GM23338 (cell line): ENCODE data around the gene CCL17. TPM values are rescaled to one million over a fixed set of nuclear protein-coding genes. Genes with fewer than 3 reads are reported as not detected.

ENCODE experiments used
- ATAC-seq: fragments of 200-7000 bp; cut with Tn5 transposase; 3 replicates; pipeline ENCODE4 v1.9.1; 2020
- DNase-seq: peaks from one replicate; pipeline ENCODE4 v3.0.0-alpha.2; 2015; ENCODE audit warnings: low spot score
- H2AFZ ChIP-seq: fragments of 200-600 bp; sonication (generic); 2 replicates; pipeline ENCODE4 v1.8.0; 2016; ENCODE audit warnings: antibody characterized with exemption, mild to moderate bottlenecking, moderate library complexity
- H3F3A ChIP-seq: fragments of 200-600 bp; sonication (generic); replicated peaks from 2 replicates; pipeline ENCODE4 v1.8.0; 2017; ENCODE audit warnings: antibody characterized with exemption, mixed run types, low read depth
- H3K27ac ChIP-seq: fragments of 200-600 bp; sonication (generic); 2 replicates; pipeline ENCODE4 v1.6.1; 2016; ENCODE audit warnings: low read depth
- H3K27me3 ChIP-seq: fragments of 200-600 bp; sonication (generic); 2 replicates; pipeline ENCODE4 v1.8.0; 2016; ENCODE audit warnings: mild to moderate bottlenecking, mixed run types, moderate library complexity; ENCODE audit not compliant: insufficient read depth
- H3K36me3 ChIP-seq: fragments of 200-600 bp; sonication (generic); 2 replicates; pipeline ENCODE4 v1.8.0; 2016; ENCODE audit warnings: mild to moderate bottlenecking; ENCODE audit not compliant: insufficient read depth
- H3K4me1 ChIP-seq: fragments of 200-600 bp; sonication (generic); 2 replicates; pipeline ENCODE4 v1.8.0; 2016; ENCODE audit warnings: mild to moderate bottlenecking, moderate library complexity; ENCODE audit not compliant: insufficient read depth
- H3K4me2 ChIP-seq: fragments of 200-600 bp; sonication (generic); 2 replicates; pipeline ENCODE4 v1.7.1; 2017; ENCODE audit warnings: mixed run types
- H3K4me3 ChIP-seq: fragments of 200-600 bp; sonication (generic); 2 replicates; pipeline ENCODE4 v1.6.1; 2016; ENCODE audit warnings: mixed run types
- H3K79me2 ChIP-seq: fragments of 200-600 bp; sonication (generic); replicated peaks from 2 replicates; pipeline ENCODE4 v1.8.0; 2017; ENCODE audit warnings: mild to moderate bottlenecking; ENCODE audit not compliant: insufficient read depth
- H3K9me2 ChIP-seq: fragments of 200-600 bp; sonication (generic); 2 replicates; pipeline ENCODE4 v1.8.0; 2017; ENCODE audit not compliant: insufficient read depth
- H4K20me1 ChIP-seq: fragments of 200-600 bp; sonication (generic); replicated peaks from 2 replicates; pipeline ENCODE4 v1.8.0; 2017; ENCODE audit warnings: mild to moderate bottlenecking; ENCODE audit not compliant: insufficient read depth
- H3K27ac Mint-ChIP-seq: 2 replicates; pipeline ENCODE4 v1.8.0; 2020; ENCODE audit warnings: inconsistent platforms, mild to moderate bottlenecking, moderate library complexity, mixed read lengths
- H3K27me3 Mint-ChIP-seq: 3 replicates; pipeline ENCODE4 v1.8.0; 2022; ENCODE audit warnings: low read depth, mild to moderate bottlenecking, moderate library complexity, mixed read lengths, inconsistent platforms; ENCODE audit not compliant: insufficient read depth, poor library complexity
- H3K36me3 Mint-ChIP-seq: 3 replicates; pipeline ENCODE4 v1.8.0; 2021; ENCODE audit warnings: low read depth, mild to moderate bottlenecking, inconsistent platforms, moderate library complexity, mixed read lengths
- H3K4me1 Mint-ChIP-seq: 3 replicates; pipeline ENCODE4 v1.8.0; 2020; ENCODE audit warnings: mild to moderate bottlenecking, inconsistent platforms, mixed read lengths
- H3K4me3 Mint-ChIP-seq: 3 replicates; pipeline ENCODE4 v1.8.0; 2021; ENCODE audit warnings: moderate library complexity, mild to moderate bottlenecking, inconsistent platforms, mixed read lengths
- H3K9me3 Mint-ChIP-seq: 3 replicates; pipeline ENCODE4 v1.8.0; 2020; ENCODE audit warnings: moderate library complexity, mild to moderate bottlenecking, inconsistent platforms, mixed read lengths
- CREB1 ChIP-seq: fragments of 250-450 bp; sonication (Bioruptor Pico); IDR thresholded peaks from 2 replicates; pipeline ENCODE4 v1.5.0; 2020; ENCODE audit warnings: low read depth, mild to moderate bottlenecking, moderate library complexity
- EZH2 ChIP-seq: fragments of 200-600 bp; sonication (generic); IDR thresholded peaks from one replicate; pipeline ENCODE4 v1.8.0; 2017; ENCODE audit warnings: antibody characterized with exemption, mild to moderate bottlenecking, low read depth; ENCODE audit not compliant: unreplicated experiment
- EZH2phosphoT487 ChIP-seq: fragments of 200-600 bp; sonication (generic); IDR thresholded peaks from one replicate; pipeline ENCODE4 v1.8.1; 2018; ENCODE audit warnings: antibody characterized with exemption; ENCODE audit not compliant: unreplicated experiment
- JUNB ChIP-seq: IDR thresholded peaks from one replicate; pipeline ENCODE4 v1.6.1; 2016; ENCODE audit warnings: antibody characterized with exemption; ENCODE audit not compliant: unreplicated experiment
- NANOG ChIP-seq: IDR thresholded peaks from 2 replicates; pipeline ENCODE4 v1.6.1; 2016; ENCODE audit warnings: antibody characterized with exemption, borderline replicate concordance
- POLR2AphosphoS5 ChIP-seq: IDR thresholded peaks from 2 replicates; pipeline ENCODE4 v1.6.1; 2016; ENCODE audit warnings: antibody characterized with exemption, low read depth
- STAT1 ChIP-seq: IDR thresholded peaks from one replicate; pipeline ENCODE4 v1.6.1; 2016; ENCODE audit warnings: antibody characterized with exemption; ENCODE audit not compliant: unreplicated experiment
- ZNF114 ChIP-seq: fragments of 250-450 bp; sonication (Bioruptor Pico); IDR thresholded peaks from 2 replicates; pipeline ENCODE4 v1.5.0; 2020; ENCODE audit warnings: mild to moderate bottlenecking, moderate library complexity
- ZNF331 ChIP-seq: fragments of 250-450 bp; sonication (Bioruptor Pico); IDR thresholded peaks from 2 replicates; pipeline ENCODE4 v1.5.0; 2020; ENCODE audit warnings: low read depth, mild to moderate bottlenecking, moderate library complexity
- polyA plus RNA-seq: library from polyadenylated mRNA; unstranded; fragments of >200 nt; fragmentation: Nextera tagmentation; extraction: Ambion mirVana; gene quantifications from 2 replicates; pipeline ENCODE4 v1.2.1, GENCODE V29; 2016
- total RNA-seq: library from RNA; depleted of rRNA; stranded (reverse); fragments of >200 nt; shearing (Covaris generic); gene quantifications from 2 replicates; pipeline ENCODE4 v1.2.3, GENCODE V29; 2014
- TF ChIP-seq, protein P1 (sequence below): IDR thresholded peaks from 2 replicates; pipeline ENCODE4 v1.6.1; 2016; ENCODE audit warnings: antibody characterized with exemption
- TF ChIP-seq, protein P2 (sequence below): IDR thresholded peaks from one replicate; pipeline ENCODE4 v1.6.1; 2018; ENCODE audit warnings: antibody characterized with exemption; ENCODE audit not compliant: unreplicated experiment
- TF ChIP-seq, protein P3 (sequence below), 2 experiments: fragments of 200-600 bp in 1 of 2; sonication (generic) in 1 of 2; conservative IDR thresholded peaks; 2 replicates each; pipeline versions ENCODE4 v1.5.1 to v1.6.1; 2016 to 2017; ENCODE audit warnings: antibody characterized with exemption in 2 of 2, low read depth in 2 of 2, mild to moderate bottlenecking in 2 of 2, moderate library complexity in 1 of 2
- TF ChIP-seq, protein P4 (sequence below): fragments of 250-450 bp; sonication (Bioruptor Pico); IDR thresholded peaks from 2 replicates; pipeline ENCODE4 v1.5.0; 2020; ENCODE audit warnings: mild to moderate bottlenecking, moderate library complexity

The CCL17 gene
- total and polyA plus RNA-seq, 2 experiments from 2014 or later = not detected

DNA sequence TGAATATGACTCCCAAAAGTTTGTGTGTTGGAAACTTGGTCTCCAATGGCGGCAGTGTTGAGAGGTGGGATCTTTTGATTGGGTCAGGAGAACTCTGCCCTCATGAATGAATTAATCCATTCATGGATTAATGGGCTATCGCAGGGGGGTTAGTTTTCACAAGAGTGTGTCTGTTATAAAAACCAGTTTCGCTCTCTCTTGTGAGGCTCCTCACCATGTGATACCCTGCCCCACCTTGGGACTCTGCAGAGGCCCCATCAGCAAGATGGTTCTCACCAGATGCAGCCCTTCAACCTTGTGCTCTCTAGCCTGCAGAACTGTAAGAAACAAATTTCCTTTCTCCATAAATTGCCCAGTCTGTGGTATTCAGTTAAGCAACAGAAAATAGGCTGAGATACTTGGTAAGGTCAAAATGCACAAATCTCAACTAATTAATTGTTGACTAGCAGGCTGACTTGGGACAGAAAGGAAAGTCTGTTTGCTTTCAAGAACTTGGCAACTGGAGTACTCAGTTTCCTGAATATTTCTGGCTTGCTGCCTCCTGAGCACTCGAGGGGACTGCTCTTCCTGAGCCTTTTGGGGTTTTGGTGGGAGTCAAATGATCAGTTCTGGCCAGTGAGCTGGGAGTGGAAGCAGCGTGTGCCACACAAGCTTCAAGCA is 13.8 kb upstream of the CCL17 start:
- H3K4me1 ChIP-seq = no peaks in the 10 kb centered on the region
- TF ChIP-seq ZNF114 (CRISPR knock-in tag) = no peak
- TF ChIP-seq, protein P1, sequence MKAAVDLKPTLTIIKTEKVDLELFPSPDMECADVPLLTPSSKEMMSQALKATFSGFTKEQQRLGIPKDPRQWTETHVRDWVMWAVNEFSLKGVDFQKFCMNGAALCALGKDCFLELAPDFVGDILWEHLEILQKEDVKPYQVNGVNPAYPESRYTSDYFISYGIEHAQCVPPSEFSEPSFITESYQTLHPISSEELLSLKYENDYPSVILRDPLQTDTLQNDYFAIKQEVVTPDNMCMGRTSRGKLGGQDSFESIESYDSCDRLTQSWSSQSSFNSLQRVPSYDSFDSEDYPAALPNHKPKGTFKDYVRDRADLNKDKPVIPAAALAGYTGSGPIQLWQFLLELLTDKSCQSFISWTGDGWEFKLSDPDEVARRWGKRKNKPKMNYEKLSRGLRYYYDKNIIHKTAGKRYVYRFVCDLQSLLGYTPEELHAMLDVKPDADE = no peak
- TF ChIP-seq ZNF331 (CRISPR knock-in tag) = no peak
- TF ChIP-seq, protein P2, sequence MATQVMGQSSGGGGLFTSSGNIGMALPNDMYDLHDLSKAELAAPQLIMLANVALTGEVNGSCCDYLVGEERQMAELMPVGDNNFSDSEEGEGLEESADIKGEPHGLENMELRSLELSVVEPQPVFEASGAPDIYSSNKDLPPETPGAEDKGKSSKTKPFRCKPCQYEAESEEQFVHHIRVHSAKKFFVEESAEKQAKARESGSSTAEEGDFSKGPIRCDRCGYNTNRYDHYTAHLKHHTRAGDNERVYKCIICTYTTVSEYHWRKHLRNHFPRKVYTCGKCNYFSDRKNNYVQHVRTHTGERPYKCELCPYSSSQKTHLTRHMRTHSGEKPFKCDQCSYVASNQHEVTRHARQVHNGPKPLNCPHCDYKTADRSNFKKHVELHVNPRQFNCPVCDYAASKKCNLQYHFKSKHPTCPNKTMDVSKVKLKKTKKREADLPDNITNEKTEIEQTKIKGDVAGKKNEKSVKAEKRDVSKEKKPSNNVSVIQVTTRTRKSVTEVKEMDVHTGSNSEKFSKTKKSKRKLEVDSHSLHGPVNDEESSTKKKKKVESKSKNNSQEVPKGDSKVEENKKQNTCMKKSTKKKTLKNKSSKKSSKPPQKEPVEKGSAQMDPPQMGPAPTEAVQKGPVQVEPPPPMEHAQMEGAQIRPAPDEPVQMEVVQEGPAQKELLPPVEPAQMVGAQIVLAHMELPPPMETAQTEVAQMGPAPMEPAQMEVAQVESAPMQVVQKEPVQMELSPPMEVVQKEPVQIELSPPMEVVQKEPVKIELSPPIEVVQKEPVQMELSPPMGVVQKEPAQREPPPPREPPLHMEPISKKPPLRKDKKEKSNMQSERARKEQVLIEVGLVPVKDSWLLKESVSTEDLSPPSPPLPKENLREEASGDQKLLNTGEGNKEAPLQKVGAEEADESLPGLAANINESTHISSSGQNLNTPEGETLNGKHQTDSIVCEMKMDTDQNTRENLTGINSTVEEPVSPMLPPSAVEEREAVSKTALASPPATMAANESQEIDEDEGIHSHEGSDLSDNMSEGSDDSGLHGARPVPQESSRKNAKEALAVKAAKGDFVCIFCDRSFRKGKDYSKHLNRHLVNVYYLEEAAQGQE = no peak
- TF ChIP-seq EZH2 = no peak
- TF ChIP-seq STAT1 = no peak
- TF ChIP-seq, protein P3, sequence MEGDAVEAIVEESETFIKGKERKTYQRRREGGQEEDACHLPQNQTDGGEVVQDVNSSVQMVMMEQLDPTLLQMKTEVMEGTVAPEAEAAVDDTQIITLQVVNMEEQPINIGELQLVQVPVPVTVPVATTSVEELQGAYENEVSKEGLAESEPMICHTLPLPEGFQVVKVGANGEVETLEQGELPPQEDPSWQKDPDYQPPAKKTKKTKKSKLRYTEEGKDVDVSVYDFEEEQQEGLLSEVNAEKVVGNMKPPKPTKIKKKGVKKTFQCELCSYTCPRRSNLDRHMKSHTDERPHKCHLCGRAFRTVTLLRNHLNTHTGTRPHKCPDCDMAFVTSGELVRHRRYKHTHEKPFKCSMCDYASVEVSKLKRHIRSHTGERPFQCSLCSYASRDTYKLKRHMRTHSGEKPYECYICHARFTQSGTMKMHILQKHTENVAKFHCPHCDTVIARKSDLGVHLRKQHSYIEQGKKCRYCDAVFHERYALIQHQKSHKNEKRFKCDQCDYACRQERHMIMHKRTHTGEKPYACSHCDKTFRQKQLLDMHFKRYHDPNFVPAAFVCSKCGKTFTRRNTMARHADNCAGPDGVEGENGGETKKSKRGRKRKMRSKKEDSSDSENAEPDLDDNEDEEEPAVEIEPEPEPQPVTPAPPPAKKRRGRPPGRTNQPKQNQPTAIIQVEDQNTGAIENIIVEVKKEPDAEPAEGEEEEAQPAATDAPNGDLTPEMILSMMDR (conservative IDR thresholded peaks at IDR 0.05; ENCODE audit: low read depth in 2 of 2) = no peak
- TF ChIP-seq CREB1 = no peak
- TF ChIP-seq, protein P4, sequence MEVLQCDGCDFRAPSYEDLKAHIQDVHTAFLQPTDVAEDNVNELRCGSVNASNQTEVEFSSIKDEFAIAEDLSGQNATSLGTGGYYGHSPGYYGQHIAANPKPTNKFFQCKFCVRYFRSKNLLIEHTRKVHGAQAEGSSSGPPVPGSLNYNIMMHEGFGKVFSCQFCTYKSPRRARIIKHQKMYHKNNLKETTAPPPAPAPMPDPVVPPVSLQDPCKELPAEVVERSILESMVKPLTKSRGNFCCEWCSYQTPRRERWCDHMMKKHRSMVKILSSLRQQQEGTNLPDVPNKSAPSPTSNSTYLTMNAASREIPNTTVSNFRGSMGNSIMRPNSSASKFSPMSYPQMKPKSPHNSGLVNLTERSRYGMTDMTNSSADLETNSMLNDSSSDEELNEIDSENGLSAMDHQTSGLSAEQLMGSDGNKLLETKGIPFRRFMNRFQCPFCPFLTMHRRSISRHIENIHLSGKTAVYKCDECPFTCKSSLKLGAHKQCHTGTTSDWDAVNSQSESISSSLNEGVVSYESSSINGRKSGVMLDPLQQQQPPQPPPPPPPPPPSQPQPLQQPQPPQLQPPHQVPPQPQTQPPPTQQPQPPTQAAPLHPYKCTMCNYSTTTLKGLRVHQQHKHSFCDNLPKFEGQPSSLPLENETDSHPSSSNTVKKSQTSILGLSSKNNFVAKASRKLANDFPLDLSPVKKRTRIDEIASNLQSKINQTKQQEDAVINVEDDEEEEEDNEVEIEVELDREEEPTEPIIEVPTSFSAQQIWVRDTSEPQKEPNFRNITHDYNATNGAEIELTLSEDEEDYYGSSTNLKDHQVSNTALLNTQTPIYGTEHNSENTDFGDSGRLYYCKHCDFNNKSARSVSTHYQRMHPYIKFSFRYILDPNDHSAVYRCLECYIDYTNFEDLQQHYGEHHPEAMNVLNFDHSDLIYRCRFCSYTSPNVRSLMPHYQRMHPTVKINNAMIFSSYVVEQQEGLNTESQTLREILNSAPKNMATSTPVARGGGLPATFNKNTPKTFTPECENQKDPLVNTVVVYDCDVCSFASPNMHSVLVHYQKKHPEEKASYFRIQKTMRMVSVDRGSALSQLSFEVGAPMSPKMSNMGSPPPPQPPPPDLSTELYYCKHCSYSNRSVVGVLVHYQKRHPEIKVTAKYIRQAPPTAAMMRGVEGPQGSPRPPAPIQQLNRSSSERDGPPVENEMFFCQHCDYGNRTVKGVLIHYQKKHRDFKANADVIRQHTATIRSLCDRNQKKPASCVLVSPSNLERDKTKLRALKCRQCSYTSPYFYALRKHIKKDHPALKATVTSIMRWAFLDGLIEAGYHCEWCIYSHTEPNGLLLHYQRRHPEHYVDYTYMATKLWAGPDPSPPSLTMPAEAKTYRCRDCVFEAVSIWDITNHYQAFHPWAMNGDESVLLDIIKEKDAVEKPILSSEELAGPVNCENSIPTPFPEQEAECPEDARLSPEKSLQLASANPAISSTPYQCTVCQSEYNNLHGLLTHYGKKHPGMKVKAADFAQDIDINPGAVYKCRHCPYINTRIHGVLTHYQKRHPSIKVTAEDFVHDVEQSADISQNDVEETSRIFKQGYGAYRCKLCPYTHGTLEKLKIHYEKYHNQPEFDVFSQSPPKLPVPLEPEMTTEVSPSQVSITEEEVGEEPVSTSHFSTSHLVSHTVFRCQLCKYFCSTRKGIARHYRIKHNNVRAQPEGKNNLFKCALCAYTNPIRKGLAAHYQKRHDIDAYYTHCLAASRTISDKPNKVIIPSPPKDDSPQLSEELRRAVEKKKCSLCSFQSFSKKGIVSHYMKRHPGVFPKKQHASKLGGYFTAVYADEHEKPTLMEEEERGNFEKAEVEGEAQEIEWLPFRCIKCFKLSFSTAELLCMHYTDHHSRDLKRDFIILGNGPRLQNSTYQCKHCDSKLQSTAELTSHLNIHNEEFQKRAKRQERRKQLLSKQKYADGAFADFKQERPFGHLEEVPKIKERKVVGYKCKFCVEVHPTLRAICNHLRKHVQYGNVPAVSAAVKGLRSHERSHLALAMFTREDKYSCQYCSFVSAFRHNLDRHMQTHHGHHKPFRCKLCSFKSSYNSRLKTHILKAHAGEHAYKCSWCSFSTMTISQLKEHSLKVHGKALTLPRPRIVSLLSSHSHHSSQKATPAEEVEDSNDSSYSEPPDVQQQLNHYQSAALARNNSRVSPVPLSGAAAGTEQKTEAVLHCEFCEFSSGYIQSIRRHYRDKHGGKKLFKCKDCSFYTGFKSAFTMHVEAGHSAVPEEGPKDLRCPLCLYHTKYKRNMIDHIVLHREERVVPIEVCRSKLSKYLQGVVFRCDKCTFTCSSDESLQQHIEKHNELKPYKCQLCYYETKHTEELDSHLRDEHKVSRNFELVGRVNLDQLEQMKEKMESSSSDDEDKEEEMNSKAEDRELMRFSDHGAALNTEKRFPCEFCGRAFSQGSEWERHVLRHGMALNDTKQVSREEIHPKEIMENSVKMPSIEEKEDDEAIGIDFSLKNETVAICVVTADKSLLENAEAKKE = no peak
- TF ChIP-seq NANOG = no peak
- no peak for TF ChIP-seq EZH2phosphoT487
- no peak for TF ChIP-seq POLR2AphosphoS5
- TF ChIP-seq JUNB = no peak
- peaks cover 3% of the 10 kb centered on the region; the same call in 1 of the 3 replicates for H3K9me3 Mint-ChIP-seq
- no peak overlapping the region for H3K27ac Mint-ChIP-seq
- H3K27ac ChIP-seq = no peak overlapping the region
- H3K27me3 Mint-ChIP-seq = peaks cover 11% of the 10 kb centered on the region
- ATAC-seq (no peak), DNase-seq (no peak)
- no peaks in the 10 kb centered on the region for H3K36me3 Mint-ChIP-seq
- H3K36me3 ChIP-seq = no peaks in the 10 kb centered on the region
- no peaks in the 10 kb centered on the region for H3K79me2 ChIP-seq
- no peak overlapping the region for H3K4me3 ChIP-seq
- no peak overlapping the region for H3K4me3 Mint-ChIP-seq
- no peaks in the 10 kb centered on the region for H3K9me2 ChIP-seq
- H3K27me3 ChIP-seq = no peaks in the 10 kb centered on the region
- H3K4me1 Mint-ChIP-seq = peaks cover 4% of the 10 kb centered on the region
- H3F3A ChIP-seq = 0 out of 2 replicates have a peak, but pooled peaks cover 4% of the 10 kb centered on the region
- no peak overlapping the region for H2AFZ ChIP-seq
- no peak overlapping the region for H3K4me2 ChIP-seq
- H4K20me1 ChIP-seq = no peaks in the 10 kb centered on the region
